ENCODE data around the gene P2RY11.
A peak's percentile ranks its signal among the peaks of the same experiment; 100 is the strongest.

The P2RY11 gene

GRCh38 chr19:10111405-10111811 lies at the start of gene P2RY11:
P2RY11 (plus strand) TSS chr19:10111693; CDS start chr19:10111722, 29 bp downstream.
- no peak for DNase-seq (ENCODE audit: low read depth, low spot score)

- DNase-seq (ENCODE audit: low read depth, low spot score): peak; percentile 55
Measured at GRCh38 chr19:10061717-10062310, 49.7 kb upstream of the P2RY11 start.

DNA sequence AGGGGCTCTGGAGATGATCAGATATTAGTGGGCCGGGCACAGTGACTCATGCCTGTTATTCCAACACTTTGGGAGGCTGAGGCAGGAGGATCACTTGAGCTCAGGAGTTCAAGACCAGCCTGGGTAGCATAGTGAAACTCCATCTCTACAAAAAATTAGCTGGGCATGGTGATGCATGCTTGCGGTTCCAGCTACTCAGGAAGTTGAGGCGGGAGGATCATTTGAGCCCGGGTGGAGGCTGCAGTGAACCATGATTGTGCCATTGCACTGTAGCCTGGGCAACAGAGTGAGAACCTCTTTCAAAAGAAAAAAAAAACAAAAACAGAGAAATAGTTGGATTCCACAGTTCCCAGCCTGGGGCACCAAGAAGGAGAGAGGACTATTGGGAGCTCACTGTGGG lies 43.3 kb upstream of the P2RY11 start:
- no peak for DNase-seq (ENCODE audit: low read depth, low spot score)

DNA sequence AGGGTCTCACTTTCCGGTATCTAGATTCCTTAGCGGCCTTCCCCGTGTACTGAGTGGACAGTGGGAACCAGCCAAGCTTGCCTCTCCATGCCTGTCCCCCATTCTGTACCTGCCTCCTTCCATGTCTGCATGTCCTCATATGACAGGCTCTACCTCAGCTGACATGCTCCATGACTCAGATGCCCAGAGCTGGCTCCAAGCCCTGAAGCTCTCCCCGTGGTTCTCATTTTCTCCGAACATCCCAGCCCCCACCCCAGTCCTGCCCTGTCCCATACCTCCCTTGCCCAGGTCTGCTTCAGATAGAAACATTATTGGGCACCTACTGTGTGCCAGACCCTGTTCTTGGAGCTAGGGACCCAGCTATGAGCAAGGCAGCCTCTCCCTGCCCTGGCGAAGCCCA lies 42.4 kb upstream of the P2RY11 start:
- no peak for DNase-seq (ENCODE audit: low read depth, low spot score)

DNA sequence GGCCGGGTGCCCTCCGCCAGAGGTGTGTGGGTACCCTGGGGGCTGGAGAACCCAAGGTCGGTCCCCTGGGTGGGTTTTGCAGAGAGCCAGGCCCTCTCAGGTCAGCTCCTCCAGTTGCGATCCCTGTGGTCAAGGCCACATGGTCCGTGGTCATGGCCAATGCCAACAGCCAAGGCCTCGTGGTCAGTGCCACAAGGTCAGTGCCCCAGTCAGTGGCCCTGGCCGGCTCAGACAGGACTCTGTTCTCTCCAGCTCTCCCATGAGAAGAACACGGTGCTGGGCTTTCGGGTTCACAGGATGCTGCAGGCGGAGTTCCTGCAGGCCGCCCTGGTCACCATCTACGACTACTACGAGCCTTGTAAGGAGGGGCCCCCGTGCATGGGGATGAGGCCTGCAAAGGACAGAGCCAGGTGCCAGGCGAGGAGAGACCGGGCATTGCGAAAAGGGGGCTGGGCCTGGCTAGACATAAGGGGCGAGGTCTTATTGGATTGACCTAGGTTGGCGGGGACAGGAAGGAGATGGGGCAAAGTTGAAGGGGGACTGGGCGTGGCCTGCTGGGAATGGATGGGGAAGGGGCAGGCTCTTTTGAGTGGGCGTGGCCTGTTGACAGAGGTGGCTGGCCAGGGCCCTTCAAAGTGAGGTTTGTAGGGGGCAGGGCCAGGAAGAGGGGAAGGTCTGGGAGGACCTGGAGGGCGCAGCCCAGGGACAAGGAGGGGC lies 40.6 kb upstream of the P2RY11 start:
- no peak for DNase-seq (ENCODE audit: low read depth, low spot score)

- no peak for DNase-seq (ENCODE audit: low read depth, low spot score)
Measured at GRCh38 chr19:10074153-10074552, 37.3 kb upstream of the P2RY11 start.

DNA sequence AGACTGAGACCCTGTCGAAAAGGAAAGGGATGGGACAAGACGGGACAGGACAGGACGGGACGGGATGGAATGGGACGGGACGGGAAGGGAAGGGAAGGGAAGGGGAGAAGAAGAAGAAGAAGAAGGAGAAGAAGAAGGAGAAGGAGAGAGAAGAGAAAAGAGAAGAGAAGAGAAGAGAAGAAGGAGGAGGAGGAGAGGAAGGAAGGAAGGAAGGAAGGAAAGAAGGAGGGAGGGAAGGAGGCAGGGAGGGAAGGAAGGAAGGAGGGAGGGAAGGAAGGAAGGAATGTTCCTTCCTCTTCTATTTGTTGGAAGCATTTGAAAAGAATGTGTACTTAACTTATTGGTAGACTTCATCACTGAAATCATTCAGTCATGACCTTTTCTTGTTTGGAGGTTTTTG lies 35.0 kb upstream of the P2RY11 start:
- no peak for DNase-seq (ENCODE audit: low read depth, low spot score)

GRCh38 chr19:10078329-10078728 lies 33.2 kb upstream of the P2RY11 start:
- DNase-seq (ENCODE audit: low read depth, low spot score): no peak

DNA sequence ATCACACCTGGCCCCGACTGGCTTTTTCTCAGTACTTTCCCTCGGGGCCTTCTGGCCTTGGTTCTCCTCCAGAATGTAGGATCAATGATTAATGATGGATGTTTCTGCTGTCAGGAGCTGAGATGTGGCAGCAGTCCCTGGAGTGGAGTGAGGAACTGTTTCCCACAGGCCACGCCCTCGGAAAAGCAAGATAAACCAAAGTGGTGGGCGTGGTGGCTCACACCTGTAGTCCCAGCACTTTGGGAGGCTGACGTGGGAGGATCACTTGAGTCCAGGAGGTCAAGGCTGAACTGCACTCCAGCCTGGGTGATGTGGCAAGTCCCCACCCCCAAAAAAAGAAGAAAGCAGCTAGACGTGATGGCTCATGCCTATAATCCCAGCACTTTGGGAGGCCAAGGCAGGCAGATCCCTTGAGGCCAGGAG lies 32.5 kb upstream of the P2RY11 start:
- DNase-seq (ENCODE audit: low read depth, low spot score): no peak

- no peak for DNase-seq (ENCODE audit: low read depth, low spot score)
Measured at GRCh38 chr19:10083911-10084310, 27.6 kb upstream of the P2RY11 start.

GRCh38 chr19:10084803-10085202 lies 26.7 kb upstream of the P2RY11 start:
- no peak for DNase-seq (ENCODE audit: low read depth, low spot score)

DNA sequence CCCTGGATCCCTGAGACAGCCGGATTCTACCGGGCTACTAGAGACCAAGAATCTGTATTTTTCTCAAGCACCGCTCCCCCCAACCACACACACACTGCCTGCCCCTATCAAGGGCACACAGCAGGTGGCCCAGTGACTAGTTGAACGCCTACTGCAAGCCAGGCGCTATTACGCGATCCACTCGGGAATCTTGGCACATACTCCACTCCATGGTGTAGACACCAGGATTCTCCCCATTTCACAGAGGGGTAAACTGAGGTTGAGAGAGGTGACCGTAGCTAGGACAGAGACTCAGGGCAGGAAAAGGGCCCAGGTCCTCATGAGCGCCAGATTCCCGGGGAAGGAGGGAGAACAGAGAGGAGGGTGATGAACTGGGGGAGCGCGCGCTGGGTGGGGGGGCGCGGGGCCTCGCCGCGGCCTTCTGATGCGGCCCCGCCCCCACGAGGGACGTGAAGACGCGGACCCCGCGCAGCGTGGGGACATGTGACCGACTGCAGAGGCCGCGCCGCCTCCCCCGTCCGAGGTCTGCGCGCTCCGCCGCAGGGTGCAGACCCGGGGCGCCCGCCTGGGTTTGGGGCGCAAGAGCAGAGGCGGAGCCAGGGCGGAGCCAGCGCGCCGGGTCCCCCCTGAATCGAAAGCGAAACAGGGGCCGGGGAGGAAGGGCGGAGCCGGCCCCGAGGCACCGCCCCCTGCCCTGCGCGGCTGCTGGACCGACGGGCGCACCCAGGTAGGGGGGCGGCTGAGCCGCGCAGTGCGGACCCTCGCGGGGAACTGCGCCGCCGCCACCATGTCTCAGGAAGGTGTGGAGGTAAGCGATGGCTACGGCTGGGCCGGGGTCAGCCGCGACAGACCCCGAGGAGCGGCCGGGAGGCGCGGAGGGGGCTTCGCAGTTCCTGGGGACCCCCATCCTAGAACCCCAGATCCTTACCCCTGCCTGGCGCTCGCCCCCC lies 25.6 kb upstream of the P2RY11 start, which contains the start of gene SHFL:
Gene SHFL (plus strand): TSS at position 677 of the 950 bp plus-strand sequence. CDS start 111 bp downstream, at position 788.
- DNase-seq (ENCODE audit: low read depth, low spot score): no peak

DNA sequence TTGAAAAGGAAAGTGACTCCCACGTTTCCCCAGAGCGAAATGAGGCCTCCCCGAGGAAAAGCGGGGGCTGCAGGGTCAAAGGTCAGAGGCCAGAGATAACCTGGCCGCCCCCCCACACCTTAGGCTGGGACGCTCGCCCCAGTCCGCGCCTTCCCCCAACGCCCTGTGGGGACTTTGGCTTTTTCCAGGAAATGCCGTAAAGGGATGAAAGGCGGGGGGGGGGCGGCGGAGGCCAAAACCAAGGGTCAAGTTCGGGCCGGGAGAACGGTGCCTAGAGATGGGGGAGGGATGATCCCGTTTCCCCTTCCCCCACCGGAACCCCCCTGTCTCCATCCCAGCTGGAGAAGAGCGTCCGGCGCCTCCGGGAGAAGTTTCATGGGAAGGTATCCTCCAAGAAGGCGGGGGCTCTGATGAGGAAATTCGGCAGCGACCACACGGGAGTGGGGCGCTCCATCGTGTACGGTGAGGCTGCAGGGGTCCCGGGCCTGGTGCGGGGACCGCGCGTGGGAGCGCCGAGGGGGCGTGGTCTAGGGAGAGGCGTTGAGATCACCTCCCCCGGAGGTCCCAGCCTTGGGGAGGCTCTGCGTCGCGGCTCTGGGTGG lies 24.8 kb upstream of the P2RY11 start:
- no peak for DNase-seq (ENCODE audit: low read depth, low spot score)

GRCh38 chr19:10087296-10088061 lies 24.0 kb upstream of the P2RY11 start:
- no peak for DNase-seq (ENCODE audit: low read depth, low spot score)

DNA sequence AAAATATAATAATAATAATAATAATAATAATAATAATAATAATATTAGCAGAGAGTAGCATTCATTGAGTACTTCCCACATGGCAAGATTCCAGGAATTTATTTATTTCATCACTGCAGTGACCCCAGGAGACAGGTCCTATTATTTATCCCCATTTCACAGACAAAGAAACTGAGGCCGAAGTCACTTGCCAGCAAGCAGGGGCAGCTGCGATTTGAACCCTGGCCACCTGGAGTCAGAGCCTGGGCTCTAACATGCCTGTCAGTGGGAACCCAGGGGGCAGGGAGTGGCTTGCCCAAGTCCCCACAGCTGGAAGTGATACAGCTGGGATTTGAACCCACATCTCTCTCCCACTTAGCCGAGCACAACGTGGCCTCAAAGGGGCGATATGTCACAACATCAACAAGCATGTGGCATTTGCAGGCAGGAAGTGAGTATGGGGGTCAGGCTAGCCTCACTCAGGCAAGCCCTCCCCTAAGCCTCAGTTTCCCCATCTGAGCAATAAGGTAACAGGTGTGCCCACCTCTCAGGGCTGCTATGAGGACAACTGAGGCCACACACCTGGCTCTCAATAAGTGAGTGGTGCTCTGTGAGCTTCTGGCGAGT lies 22.4 kb upstream of the P2RY11 start:
- DNase-seq (ENCODE audit: low read depth, low spot score): no peak

GRCh38 chr19:10089801-10090375 lies 21.6 kb upstream of the P2RY11 start:
- no peak for DNase-seq (ENCODE audit: low read depth, low spot score)

DNA sequence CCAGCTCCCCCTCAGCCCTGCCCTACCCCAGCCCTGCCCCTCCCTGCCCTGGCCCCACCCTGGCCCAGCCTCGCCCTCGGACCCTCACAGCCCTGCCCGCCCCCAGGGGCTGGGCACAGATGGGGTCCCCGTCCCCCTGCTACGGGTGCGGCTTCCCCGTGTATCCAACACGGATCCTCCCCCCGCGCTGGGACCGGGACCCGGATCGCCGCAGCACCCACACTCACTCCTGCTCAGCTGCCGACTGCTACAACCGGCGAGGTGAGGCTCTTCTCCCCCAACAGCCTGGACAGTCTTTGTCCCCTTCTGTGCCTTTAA lies 20.2 kb upstream of the P2RY11 start:
- DNase-seq (ENCODE audit: low read depth, low spot score): no peak

- DNase-seq (ENCODE audit: low read depth, low spot score): no peak
Measured at GRCh38 chr19:10091895-10092641, 19.4 kb upstream of the P2RY11 start.

- no peak for DNase-seq (ENCODE audit: low read depth, low spot score)
Measured at GRCh38 chr19:10092648-10093294, 18.7 kb upstream of the P2RY11 start.
